Stimulated activated CD4-positive, alpha-beta T cell treated with anti-CD3 and anti-CD28 coated beads, TNF-alpha, amount 100 ng/mL, for 48 hours (primary cell): ENCODE results near the gene ZNF827.

Experiments
- DNase-seq, 3 donors: peaks; one replicate each; pipeline ENCODE4 v3.0.0-alpha.2; 2020; ENCODE audit warnings: low read depth in 3 of 3

The ZNF827 gene

DNA sequence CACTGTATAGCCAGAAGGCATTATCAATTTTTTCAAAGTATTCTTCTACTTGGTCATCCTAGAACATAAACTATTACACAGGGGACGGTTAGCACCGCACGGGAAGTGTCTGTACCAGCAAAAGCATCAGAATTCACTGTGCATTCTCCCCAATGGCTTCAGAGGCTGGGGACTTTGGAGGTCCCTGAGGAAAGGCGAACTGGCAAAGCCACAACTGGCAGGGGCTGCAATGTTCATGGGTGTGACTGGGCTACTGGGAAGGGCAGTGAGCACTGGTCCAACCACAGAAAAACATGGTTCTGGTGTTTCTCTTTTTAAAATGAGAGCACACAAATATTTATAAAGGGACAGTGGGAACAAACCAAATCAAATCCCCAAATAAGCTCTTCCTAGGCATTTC lies 175.2 kb downstream of the ZNF827 start:
- no peak for DNase-seq

DNA sequence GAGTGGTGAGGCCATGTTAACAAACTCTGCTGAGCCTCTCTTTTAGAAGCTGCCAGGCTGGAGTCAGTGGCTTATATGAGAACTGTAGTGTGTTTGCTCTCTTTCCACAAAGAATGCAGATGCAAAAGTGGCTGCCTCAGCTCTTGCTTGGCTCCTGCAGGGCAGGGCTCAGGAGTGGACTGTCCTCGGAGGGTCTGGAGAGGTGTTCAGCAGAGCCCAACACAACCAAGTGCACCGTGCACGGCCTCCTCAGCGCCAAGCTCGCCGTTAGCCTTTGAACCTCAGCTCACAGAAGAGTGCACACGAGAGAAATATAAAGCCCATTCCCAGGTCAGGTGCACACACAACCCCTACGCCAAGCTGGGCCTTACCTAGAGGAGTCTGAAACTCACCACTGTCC lies 175.9 kb downstream of the ZNF827 start:
- DNase-seq, result no peak

DNA sequence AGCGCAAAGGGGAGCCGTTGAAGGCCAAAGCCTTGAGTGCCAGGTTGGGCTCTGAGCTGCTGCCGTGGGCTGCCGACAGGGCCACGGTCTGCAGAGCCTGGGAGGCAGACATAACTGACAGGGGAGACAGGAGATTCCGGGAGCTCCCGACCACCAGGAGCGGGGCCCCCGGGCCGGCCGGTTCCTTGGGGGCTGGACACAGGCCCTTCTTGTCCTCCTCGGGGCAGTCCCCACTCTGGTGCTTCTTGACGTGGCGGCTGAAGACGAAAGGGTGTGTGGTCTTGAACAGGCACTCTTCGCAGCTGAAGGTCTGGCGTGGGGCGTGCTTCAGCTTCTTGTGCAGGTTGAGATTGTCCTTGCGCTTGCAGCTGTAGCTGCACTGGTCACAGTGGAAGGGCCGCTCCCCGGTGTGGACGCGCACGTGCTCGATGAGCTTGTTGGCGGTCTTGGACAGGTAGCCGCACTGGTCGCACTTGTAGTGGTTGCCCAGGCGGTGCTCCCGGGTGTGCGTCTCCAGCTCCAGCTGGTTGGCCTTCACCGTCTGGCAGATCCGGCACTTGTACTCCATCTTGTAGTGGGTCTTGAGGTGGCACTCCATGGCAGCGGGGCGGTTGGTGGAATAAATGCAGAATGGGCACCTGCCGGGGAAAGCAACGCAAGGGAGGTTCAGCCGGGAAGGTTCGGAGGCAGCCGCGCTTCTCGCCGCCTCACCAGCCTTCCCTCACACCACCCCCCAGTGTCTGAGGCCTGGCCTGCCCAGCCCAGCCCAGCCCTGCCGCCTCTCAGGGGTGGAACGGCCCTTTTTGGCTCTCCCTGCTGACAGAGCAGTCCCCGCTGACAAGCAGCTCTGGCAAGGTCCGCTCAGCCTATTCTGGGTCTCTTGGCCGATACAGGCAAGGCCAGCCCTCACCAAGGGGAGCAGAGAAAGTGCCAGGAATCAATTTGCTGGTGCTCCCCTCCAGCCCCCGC lies 177.4 kb downstream of the ZNF827 start:
- DNase-seq, result no peak

DNA sequence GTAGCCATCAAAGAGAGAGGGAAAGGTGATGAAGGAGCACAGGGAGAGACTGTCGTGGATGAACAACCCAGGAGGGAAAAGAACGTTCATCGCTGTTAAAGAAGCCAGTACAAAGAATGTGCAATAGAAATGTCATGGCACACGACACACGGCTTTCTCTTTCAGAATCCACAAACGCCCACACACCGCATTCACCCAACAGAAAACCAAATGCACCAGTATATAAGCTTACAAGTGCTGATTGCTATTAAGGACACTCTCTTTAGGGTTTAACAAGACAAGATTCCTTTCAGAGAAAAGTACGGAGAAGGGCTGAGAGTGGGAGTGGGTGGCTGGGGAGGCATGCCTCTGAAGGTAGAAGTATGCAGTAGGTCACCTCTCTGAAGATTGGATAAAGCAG lies 178.4 kb downstream of the ZNF827 start:
- peak in 1 of 3 donors; percentile 31 for DNase-seq

DNA sequence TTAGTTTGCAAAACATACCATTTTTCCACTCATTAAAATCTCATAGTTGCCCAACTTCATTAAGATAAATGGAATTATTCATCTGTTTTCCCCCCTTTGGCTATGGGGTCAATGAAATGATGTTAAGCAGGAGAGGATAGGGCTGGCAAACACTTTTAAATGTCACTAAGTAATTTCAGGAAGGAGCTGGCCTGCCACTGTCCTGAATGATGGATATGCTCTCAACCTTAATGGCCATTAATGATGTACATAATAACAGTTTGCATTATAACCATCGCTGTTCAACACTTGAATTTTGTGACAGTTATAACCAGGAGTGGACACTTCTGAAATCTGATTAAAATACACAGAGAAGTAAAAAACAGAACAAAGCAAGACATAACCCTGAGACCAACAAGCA lies 181.4 kb downstream of the ZNF827 start:
- DNase-seq, result no peak

DNA sequence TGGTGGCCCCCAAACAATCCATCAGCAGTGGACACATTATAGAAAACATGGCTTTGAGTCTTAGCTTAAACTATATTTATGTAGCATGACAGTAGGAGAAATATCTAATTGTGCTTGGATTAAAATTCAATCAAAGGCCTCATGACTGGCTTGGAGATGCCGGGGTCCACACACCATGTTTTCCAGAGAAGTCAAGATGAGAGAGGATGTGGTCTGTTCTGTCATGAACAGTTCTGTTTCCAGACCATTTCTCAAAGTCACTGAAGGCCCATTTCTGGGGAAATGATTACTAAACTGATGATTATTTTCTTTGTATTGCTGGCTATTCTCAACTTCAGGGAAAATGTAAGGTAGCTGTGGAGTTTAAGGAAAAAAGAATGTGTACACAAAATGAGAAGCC lies 182.4 kb downstream of the ZNF827 start:
- no peak for DNase-seq

DNA sequence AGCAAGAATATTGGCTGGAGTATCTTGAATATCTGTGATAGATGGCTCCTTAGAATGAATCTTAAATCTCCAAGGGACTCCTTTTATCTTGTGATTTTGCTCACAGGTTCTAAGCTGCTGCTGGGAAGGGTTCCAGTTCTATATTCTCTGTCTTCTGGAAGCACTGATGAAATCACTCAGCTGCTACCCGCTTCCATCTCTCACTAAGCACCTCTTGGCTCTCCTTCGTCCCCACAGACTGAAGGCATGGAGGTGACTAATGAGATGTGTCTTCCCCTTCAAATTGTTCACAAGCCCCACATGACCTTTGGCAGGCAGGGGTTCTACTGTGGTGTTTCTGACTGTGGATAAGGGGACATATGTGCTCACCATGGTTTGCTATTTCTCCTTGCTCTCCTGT lies 182.8 kb downstream of the ZNF827 start:
- DNase-seq, result no peak

DNA sequence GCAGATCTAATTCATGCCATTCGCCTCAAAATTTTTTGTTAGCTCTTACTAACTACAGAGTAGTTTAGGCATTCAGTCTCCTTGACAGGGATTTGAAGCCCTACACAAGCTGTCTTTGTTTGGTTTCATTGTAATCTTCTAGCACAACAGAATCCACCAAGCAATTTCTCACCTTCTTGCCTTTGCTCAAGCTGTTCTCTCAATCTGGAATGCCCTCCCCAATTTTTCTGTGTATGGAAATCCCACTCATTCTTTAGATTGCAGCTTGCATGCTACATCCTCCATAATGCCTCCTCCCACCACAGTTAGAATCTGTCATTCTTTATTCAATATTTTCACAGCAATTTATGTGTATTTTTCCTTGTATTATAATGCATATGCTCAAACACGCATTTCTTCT lies 195.0 kb downstream of the ZNF827 start:
- DNase-seq, result no peak

DNA sequence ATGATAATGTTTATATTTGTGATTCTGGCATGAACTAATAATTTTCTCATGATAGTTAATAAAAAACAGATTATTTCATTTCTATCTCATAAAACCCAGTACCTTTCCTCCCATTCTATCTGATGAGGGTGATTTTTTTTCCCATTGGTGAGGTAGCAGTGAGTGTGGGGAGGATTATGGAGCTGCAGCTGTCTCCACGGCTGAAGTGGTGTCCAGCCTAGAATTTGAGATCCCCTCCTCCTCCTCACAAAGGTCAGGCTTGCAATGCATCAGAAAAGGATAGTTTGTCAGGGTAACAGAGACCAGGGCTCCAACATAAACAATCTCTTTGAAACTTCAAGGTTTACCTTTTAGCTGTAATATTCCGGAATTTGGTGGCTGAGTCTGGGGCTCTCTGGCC lies 197.8 kb downstream of the ZNF827 start:
- DNase-seq, result no peak

DNA sequence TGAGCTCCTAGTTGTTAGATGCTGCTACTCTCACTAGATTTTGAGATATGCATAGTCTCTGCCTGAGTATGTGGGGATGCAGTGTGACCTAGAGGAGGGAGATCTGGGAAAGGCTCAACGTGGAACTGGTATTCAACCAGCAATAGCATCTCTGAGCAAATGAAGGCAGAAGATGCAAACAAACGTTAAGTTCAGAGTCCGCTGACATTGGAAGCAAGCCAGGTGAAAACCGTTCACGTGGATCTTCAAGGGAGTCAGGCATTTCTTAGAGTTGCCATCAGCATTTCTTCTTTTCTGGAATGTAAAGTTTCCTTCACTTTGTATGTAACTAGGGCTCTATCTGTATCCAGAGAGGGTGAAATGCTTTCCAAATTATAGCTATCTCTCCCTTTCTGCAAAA lies 198.8 kb downstream of the ZNF827 start:
- no peak for DNase-seq

DNA sequence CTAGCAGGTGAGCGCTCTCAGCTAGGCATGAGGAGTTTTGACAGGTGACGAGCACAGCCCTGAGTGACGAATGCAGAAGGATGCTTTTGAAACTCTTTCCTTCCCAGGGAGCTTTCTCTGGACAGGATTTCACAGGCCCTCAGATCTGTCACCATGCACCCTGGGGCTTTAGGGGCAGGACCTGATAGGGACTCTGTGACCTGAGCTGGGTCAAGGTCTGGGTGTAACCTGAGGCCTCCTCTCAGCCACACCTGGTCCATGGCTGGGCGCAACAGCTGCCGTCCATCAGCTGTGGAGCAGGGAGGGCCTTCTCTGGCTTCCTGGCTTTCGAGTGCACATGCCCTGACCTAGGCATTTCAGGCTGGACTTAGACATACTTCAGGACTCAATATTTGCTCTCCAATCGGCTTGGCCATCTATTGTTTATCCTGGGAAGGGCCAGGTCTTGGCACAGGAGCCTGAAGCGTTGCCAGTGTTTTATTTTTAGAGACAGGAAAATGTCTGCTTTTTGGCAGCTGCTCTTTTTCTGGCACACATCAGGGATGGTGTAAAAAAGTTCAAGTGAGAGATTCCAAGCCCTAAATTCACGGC lies 202.3 kb downstream of the ZNF827 start:
- DNase-seq, result no peak

DNA sequence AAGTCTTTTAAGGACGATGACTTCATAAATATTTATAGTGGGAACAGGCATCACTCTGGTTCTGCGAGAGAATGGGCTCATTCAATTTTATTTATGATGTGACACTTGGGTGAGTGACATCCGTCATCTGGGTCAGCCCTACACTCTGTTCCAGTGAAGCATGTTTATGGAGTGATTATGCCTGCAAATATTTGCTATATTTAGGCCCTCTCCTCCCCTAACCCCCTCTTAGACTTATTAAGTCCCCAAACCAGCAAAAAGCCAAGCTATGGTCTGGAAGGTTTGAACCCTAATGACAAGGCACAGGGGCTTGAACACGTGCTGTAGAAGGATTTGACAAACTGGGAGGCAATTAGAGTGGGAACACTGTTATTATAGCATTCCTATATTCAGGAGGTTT lies 202.8 kb downstream of the ZNF827 start:
- no peak for DNase-seq

DNA sequence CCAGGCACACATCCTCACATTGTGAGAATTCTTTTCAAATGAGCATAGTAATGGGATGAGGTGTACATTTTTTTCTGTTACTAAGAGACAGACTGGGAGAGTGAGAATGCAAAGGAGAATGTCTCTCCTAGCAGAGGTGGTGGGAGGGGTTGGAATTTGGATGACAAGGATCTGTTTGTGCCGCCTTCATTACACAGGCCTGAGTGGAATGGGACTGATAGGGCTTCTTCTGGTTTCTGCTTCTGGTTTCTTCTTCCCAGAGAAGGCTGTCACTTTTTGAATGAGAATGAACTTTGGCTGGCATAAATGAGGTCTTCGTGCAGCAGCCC lies 203.3 kb downstream of the ZNF827 start:
- no peak for DNase-seq

DNA sequence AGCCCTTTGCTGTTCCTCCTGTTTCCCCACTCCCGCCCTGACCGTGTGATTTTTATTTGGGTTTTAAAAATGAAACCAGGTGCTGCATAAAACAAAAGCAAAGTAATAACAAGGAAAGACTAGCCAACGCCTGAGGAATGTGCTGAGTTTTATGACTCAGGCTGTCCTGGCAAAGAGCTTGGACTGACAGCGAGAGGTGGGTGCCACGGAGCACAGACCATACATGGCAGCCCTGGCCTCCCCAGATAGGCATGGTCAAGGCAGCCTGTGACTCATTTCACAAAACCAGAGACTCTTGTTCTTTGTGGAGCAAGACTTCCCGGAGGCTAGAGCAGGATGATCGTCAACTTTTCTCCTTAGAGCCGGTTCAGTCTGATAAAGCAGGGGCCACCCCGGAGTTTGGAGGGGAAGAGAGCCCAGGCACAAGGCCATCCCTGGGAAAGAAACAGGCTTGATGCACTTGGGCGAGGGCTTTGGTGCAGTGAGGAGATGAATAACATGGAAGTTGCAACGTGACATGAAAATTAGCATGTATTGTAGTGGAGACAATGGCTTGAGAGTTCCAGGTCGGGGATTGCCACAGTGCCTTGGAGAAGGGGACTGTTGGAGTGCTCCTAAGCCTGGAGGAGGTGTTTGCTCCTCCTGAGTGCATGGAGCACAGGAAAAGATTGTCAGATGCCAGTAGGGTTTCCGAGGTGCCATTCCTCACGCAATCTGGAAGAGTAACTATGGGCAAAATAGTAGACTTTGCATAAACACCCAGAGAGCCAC lies 203.9 kb downstream of the ZNF827 start:
- DNase-seq, result no peak

DNA sequence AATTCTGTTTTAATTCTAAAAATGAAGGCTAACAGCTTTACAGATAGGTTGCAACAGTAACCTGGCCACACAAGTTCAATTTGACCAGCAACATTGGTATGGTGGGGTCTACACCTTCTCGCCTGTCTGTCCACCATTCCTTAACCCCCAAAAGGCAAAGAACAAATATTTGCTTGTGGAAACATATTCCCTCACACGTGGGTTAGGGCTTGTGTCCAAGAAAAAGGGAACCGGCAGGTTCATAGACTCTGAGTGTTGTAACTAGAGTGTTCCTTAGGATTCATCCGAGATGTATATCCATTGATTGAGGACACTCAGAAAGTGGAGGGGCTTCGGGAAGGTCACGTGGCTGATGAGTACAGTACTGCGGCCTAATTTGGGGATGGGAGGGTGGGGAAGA lies 204.6 kb downstream of the ZNF827 start:
- DNase-seq, result no peak

DNA sequence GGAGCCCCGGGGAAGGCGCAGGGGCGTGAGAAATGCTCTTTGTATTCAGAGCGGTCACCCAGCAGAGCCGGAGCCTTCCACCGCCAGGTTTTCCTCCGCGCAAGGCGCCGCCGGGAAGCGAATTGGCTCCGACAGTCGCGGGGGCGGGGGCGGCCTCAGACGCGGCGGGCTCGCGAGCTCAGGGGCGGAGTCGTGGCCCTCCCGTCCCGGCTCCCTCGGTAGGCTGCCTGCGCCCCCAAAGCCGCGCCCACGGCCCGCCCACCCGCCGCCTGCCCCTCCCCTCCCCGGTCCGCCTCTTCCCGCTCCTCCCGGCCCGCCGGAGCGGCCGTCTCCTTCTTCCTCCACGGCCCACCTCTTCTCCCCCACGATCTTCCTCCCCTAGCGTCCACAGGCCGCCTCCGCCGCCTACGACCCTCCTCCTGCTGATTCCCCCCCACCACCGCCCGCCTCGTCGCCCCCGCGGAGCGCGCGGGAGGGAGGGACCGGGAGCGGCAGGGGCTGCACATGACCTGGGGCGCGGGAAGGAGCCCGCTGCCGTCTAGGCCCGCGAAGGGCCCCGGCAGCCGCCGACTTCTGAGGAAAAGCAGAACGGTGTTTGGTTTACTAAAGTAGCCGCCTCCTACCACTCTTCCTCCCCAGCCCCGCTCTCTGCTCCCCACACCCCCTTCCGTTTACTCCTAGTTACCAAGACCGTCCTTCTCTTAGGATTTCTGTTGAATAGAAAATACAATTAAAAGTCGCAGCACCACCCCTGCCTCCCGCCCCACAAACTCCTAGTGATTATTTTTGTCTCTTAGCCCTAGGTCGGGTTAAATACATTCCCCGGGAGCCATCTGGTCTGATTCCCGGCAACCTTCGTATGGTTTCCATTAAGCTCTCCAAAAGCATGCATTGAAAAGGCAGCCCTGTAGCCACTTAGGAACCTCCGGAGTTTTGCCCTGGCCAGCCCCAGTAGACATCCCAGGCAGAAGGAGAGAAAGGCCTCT lies 205.4 kb downstream of the ZNF827 start:
- DNase-seq, result peak; percentile 71 to 81 (median 71)

DNA sequence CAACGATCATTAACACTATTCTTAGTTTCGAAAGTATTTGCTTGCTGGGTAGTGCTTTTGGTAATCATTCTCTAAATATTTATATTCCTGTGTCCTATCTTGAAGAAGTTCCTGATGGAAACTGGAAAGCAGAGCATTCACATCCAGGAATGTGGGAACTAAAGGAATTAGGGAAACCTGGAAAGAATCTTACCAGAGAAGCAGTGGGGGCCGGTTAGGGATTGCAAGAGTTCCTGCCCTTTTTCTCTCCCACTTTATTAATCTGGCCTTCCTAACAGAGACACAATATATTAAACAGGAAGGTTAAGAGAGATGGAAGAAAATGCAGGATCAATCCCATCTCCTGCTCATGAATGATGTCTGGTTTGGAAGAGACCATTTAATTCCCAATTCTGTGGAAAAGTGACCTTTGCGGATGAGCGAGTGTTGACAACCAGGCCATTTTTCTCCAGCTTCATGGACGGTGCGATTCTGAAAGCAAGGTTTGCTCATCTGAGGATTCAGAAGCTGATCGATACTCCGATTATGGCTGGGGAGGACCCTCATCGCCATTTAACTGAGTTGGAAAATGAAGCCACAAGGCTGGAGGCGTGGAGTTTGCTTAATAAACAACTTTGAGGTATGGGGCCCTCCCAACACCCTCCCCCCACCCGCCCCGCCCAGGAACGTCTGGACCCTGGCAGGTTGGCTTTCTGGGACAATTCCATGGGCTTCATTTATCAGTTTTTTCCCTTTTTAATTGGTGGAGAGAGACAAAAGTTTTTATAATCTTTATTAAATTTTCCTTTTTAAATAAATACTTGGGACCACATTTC lies 206.4 kb downstream of the ZNF827 start:
- no peak for DNase-seq

DNA sequence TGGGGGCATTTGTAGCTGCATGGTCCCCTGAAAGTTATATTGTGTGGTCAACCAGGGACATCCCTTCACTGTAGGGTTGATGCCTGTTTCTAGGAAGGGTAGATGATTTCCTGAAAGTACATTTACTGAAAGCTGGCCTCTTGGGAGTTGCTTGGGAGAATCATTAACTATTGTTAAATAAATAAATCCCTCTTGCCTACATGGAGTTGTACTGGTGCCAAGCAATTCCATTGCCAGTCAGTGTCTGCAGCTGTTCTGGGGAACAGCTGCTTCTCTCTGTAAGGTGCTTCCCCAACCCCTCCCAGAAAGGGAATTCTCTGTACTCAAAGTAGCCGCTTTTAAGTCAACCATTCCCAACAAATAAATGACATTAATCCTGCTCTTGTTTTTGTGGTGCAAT lies 207.6 kb downstream of the ZNF827 start:
- no peak for DNase-seq

DNA sequence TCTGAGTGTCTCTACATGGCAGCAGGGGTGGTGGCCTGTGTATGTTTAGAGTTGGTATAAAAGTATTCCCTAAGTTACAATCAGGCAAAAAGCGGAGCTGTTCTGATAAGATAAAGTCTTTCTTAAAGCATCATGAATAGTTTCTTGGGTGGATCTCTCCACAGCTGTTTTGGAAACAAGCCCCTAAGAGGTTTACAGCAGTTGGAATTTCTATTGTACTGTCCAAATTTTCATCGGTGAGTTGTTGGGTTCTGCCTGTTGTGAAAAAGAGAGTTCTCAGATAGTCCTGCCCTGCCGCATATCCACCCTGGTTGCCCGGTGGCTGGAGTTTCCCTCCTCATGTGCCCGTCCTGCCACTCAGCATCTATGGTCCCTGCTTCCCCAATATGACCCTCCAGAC lies 208.6 kb downstream of the ZNF827 start:
- DNase-seq, result no peak

DNA sequence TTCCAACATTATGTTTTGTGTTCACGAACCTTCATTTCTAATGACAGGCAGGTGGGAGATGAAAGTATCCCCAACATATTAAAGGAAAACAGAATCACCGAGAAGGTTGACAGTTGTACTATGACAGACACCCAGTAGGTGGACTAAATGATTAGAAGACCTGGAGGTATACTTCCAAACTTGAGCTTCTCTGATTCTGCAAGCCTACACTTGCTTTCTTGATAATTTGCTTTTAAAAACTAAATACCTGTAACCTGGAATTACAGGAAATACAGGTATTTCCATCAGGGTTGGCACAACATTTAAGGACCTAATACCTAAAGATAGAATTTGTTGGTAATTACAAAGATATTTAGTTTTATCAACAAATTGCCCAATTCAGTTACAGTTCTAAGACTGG lies 215.3 kb downstream of the ZNF827 start:
- no peak for DNase-seq

DNA sequence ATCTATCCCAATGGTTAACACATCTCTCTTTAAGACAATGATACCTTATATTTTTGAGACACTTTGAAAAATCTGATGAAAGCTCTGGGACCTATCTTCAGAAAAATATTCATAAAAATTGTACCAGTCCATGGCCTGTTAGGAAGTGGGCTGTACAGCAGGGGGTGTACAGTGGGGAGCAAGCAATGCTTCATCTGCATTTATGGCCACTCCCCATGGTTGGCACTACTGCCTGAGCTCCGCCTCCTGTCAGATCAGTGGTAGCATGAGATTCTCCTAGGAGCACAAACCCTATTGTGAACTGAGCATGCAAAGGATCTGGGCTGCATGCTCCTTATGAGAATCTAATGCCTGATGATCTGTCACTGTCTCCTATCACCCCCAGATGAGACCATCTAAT lies 216.1 kb downstream of the ZNF827 start:
- no peak for DNase-seq
